NB4 (cell line): ENCODE results near the gene DNAJC22.
A peak's percentile ranks its signal among the peaks of the same experiment; 100 is the strongest.

Source experiments
- MAX ChIP-seq: IDR thresholded peaks from 2 replicates; pipeline ENCODE4 v1.6.1; 2011; ENCODE audit warnings: low read depth, low read length
- POLR2A ChIP-seq: IDR thresholded peaks from 2 replicates; pipeline ENCODE4 v1.6.1; 2011; ENCODE audit warnings: mild to moderate bottlenecking; ENCODE audit not compliant: insufficient read length; ENCODE audit errors: extremely low read depth
- TF ChIP-seq, protein P1 (sequence below): IDR thresholded peaks from one replicate; pipeline ENCODE4 v1.5.1; 2012; ENCODE audit warnings: low read depth, low read length

- TF ChIP-seq MAX = no peak; the same call in 1 of the 2 replicates
- no peak for TF ChIP-seq POLR2A
- TF ChIP-seq, protein P1, sequence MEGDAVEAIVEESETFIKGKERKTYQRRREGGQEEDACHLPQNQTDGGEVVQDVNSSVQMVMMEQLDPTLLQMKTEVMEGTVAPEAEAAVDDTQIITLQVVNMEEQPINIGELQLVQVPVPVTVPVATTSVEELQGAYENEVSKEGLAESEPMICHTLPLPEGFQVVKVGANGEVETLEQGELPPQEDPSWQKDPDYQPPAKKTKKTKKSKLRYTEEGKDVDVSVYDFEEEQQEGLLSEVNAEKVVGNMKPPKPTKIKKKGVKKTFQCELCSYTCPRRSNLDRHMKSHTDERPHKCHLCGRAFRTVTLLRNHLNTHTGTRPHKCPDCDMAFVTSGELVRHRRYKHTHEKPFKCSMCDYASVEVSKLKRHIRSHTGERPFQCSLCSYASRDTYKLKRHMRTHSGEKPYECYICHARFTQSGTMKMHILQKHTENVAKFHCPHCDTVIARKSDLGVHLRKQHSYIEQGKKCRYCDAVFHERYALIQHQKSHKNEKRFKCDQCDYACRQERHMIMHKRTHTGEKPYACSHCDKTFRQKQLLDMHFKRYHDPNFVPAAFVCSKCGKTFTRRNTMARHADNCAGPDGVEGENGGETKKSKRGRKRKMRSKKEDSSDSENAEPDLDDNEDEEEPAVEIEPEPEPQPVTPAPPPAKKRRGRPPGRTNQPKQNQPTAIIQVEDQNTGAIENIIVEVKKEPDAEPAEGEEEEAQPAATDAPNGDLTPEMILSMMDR = peak; percentile 92
These were observed 11.9 kb downstream of the DNAJC22 start for GRCh38 chr12:49358483-49359141.
